ENCODE measurements around the gene SERINC2. TPM values are rescaled to one million over a fixed set of nuclear protein-coding genes. Genes with fewer than 3 reads are reported as not detected.

SERINC2 gene
- total and polyA plus RNA-seq, 2 of the 8 experiments (the other 6 are each of a cell fraction or from before 2014, with no cell fraction given), result 31.4 to 60.0 TPM

DNA sequence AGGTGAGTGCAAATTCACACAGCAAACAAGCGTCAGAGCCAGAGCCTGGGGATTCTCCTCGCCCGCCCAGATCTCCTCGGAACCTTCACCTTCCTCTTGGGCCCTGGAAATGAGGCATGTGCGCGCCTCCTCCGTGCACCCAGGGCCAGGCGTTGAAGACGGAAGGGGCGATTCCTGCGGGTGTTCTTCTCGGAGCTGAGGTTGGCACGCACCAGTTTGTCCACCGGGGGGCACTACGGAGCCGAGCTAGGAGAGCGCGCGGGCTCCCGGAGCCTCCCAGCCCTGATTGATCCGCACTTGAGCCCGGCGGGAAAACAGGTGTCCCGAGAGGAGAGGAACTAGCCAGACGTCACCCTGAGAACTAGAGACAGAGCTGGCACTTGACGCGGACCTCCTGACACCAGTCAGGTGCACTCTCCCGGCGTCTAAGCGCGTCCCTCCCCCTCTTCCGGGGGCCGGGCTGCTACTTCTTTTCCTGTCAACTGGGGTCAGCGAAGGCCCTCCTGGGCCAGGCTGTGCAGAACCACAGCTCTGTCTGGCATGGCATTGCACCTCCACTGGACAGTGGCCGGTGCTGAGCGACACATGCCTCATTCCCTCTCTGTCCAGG is 18.3 kb upstream of the SERINC2 start:
- no peaks in the 10 kb centered on the region for H3K79me1 ChIP-seq (ENCODE audit: low read depth, low read length)
- peak overlapping the region; percentile 15 for H4K91ac ChIP-seq (replicated peaks; ENCODE audit: insufficient read length, low read length)
- no peak overlapping the region for H4K8ac ChIP-seq (ENCODE audit: extremely low read depth, insufficient read depth, low read length)
- peak overlapping the region; percentile 72; the same call in 1 of the 2 replicates for H2AFZ ChIP-seq (ENCODE audit: low read length)
- DNase-seq (ENCODE audit: low read depth in 1 of 2, low spot score in 2 of 2), result peak; percentile 79 to 98
- no peaks in the 10 kb centered on the region for H3K27me3 ChIP-seq (replicated peaks in 1 of 4; ENCODE audit: control insufficient read depth in 3 of 4, extremely low read depth in 1 of 4, insufficient read depth in 3 of 4, low read length in 3 of 4)
- H3K14ac ChIP-seq (ENCODE audit: insufficient read length), result no peak overlapping the region
- peak overlapping the region in 3 of 4 experiments; percentile 34 to 51 (median 47); a peak in 6 of 8 replicates for H3K4me3 ChIP-seq (ENCODE audit: extremely low read depth in 1 of 4, insufficient read depth in 2 of 4, low read depth in 3 of 4, low read length in 4 of 4)
- peak overlapping the region; percentile 29; the same call in 1 of the 2 replicates for H3K18ac ChIP-seq (ENCODE audit: extremely low read depth, low read length)
- no peak overlapping the region for H2BK20ac ChIP-seq (ENCODE audit: low read length)
- 5% methylated on average over 36 of the region's 36 CpGs; no CpG with 5 or more reads in 1 of the 2 experiments for WGBS, 2 experiments (ENCODE audit: extremely low coverage in 1 of 2, insufficient coverage in 1 of 2, insufficient read length in 1 of 2, insufficient replicate concordance in 2 of 2, low coverage in 1 of 2, low lambda C conversion rate in 2 of 2, missing lambda C conversion rate in 1 of 2)
- H3K56ac ChIP-seq (replicated peaks; ENCODE audit: insufficient read length, low read depth, low read length), result no peak overlapping the region
- no peak overlapping the region for H3K4ac ChIP-seq (replicated peaks; ENCODE audit: insufficient read length, low read depth, low read length)
- no peak overlapping the region for H2AK5ac ChIP-seq (ENCODE audit: low read depth, low read length)
- H4K20me1 ChIP-seq (replicated peaks in 1 of 2; ENCODE audit: control insufficient read depth in 1 of 2, insufficient read depth in 2 of 2, low read length in 2 of 2), result no peaks in the 10 kb centered on the region
- H2BK15ac ChIP-seq (ENCODE audit: low read length), result 0 out of 2 replicates have a peak overlapping the region, but pooled peaks have one; percentile 63
- peak; percentile 58 for FAIRE-seq
- no peak overlapping the region for H3K27ac ChIP-seq (ENCODE audit: low read depth, low read length)
- H3K23ac ChIP-seq (ENCODE audit: insufficient read length), result no peak overlapping the region
- no peaks in the 10 kb centered on the region for H3K9me3 ChIP-seq (ENCODE audit: insufficient read depth in 2 of 2, low read depth in 1 of 2, low read length in 1 of 2)
- peak overlapping the region; percentile 41; the same call in 1 of the 2 replicates for H2BK12ac ChIP-seq (ENCODE audit: low read depth, low read length)
- H3K4me2 ChIP-seq (ENCODE audit: insufficient read depth in 1 of 2, low read depth in 2 of 2, low read length in 2 of 2), result peak overlapping the region; percentile 1 to 73; a peak in 3 of 4 replicates
- H3K4me1 ChIP-seq (replicated peaks in 1 of 4; ENCODE audit: control insufficient read depth in 3 of 4, insufficient read depth in 4 of 4, low read length in 3 of 4), result peaks cover 0 to 4% (median 3%) of the 10 kb centered on the region in 4 experiments; a peak in 4 of 7 replicates
- H3K79me2 ChIP-seq (ENCODE audit: control insufficient read depth in 1 of 2, insufficient read depth in 2 of 2, low read length in 2 of 2), result no peaks in the 10 kb centered on the region
- CTCF ChIA-PET (ENCODE audit: partially characterized antibody), result interaction anchor here (0.6 to 11.8 kb wide), 34 partner anchors 11 to 364 kb away, joined by 3 to 415 read pairs (median 4); partner anchors contain the start of genes FABP3, SERINC2, SNRNP40 and ZCCHC17
- H2BK5ac ChIP-seq (ENCODE audit: low read depth, low read length), result no peak overlapping the region; the same call in 1 of the 2 replicates
- no peaks in the 10 kb centered on the region for H3K23me2 ChIP-seq (ENCODE audit: low read depth, low read length)
- H3K36me3 ChIP-seq (ENCODE audit: control insufficient read depth in 2 of 4, insufficient read depth in 4 of 4, low read length in 3 of 4), result no peaks in the 10 kb centered on the region
- no peak overlapping the region for H2BK120ac ChIP-seq (replicated peaks; ENCODE audit: low read depth, low read length)
- POLR2A ChIA-PET (ENCODE audit: partially characterized antibody), result interaction anchor here (0.8 to 1.7 kb wide), 8 partner anchors 8 to 97 kb away, joined by 3 to 9 read pairs (median 3); partner anchors contain the start of genes SNRNP40 and ZCCHC17
- no peak overlapping the region for H4K5ac ChIP-seq (ENCODE audit: insufficient read length, low read depth, low read length)
- no peak overlapping the region for H3K9ac ChIP-seq (replicated peaks in 1 of 4; ENCODE audit: extremely low read depth in 1 of 4, low read depth in 3 of 4, low read length in 3 of 4)
- TF ChIP-seq TCF12 (IDR thresholded peaks at IDR 0.05; ENCODE audit: low read depth, low read length) (peak; percentile 67; the same call in 1 of the 2 replicates), ASH2L (IDR thresholded peaks at IDR 0.05; ENCODE audit: low read length) (peak; percentile 62), GABPA (IDR thresholded peaks at IDR 0.05; ENCODE audit: borderline replicate concordance, insufficient read depth, low read length) (no peak), POU5F1 (IDR thresholded peaks at IDR 0.05; ENCODE audit: low read depth, low read length) (no peak), SIRT6 (IDR thresholded peaks at IDR 0.05; ENCODE audit: low read length) (no peak), SRF (IDR thresholded peaks at IDR 0.05; ENCODE audit: low read depth, low read length) (no peak), TBP (IDR thresholded peaks at IDR 0.05; ENCODE audit: low read depth, low read length) (0 out of 2 replicates have a peak, but pooled peaks have one; percentile 25), KDM5A (IDR thresholded peaks at IDR 0.05; ENCODE audit: low read length) (no peak), CHD1 (IDR thresholded peaks at IDR 0.05; ENCODE audit: low read depth, low read length) (no peak)
- TF ChIP-seq, protein P1, sequence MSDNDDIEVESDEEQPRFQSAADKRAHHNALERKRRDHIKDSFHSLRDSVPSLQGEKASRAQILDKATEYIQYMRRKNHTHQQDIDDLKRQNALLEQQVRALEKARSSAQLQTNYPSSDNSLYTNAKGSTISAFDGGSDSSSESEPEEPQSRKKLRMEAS (IDR thresholded peaks at IDR 0.05), result peak; percentile 92
- TF ChIP-seq, protein P2, sequence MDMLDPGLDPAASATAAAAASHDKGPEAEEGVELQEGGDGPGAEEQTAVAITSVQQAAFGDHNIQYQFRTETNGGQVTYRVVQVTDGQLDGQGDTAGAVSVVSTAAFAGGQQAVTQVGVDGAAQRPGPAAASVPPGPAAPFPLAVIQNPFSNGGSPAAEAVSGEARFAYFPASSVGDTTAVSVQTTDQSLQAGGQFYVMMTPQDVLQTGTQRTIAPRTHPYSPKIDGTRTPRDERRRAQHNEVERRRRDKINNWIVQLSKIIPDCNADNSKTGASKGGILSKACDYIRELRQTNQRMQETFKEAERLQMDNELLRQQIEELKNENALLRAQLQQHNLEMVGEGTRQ (IDR thresholded peaks at IDR 0.05; ENCODE audit: low read length), result peak; percentile 11; the same call in 1 of the 2 replicates
